ENCODE results near the gene PDE6H.

PDE6H gene

DNA sequence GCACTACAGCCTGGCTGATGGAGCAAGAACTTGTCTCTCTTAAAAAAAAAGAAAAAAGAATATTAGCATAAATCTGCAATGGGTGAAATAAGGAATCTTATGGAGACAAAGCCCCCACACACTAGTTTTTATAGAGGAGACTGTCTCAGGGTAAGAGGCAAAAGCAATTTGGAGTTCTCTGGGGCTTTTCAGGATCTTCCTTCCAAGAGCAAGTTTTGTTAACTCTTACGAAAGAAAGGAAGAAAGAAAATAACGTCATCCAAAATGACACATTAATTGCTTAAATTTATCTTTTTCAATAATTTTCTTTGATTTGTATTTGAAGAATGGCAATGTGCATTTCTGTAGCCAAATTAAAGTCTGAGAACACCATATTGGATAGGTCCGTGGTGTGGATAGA lies 3.8 kb downstream of the PDE6H start:
- no peak for DNase-seq

DNA sequence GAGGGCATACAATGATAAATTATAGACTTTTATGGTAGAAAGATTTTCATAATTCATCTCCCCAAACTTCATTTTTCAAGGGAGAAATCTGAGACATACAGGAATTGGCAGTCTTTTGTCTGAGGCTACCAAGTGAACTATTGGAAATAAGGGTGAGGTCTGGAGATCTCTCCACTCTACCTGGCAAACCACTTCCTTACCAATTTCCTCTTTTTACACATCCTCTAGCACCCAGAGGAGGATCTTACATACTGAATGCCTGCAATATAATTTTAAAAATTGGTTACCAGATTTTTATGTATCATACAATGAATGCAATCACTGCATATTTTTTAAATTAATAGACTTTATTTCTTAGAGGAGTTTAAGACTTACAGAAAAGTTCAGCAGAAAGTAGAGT lies 6.6 kb downstream of the PDE6H start:
- DNase-seq: no peak

DNA sequence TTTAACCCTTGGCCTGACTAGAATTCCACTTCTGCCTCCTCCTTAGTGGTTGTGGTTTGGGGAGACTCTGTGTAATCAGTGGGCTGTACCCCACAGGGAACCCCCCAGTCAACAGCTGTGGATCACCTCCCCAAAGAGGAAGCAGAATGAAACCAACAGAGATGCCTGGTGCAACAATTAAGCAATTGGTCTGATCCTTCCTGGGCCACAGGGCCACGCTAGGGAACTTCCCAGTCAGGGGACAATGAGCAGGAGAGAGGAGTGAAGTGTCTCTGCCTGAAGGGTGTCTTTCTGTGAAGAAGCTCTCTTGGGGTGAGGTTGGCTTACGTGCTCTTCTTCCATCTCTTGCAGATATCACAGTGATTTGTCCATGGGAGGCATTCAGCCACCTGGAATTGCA lies 8.2 kb downstream of the PDE6H start:
- peak in 1 of 2 donors; percentile 54 for DNase-seq

DNA sequence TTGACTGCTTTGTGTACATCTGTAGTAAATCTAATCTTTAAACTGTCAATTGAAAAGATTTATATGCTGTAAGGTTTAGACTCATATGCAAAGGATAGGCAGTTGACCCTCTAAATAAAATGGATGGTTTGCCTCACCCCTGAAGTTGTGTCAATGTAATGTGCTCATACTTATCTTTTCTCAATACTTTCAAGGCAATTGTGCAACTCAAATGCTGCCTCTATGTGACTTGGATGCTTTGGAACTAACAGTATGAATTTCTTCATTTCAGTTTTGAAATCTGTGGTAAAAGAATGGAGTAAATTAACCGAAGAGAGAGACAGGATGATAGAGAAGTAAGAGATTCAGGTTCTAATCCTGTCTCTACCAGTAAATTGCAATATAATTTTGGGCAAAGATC lies 9.7 kb downstream of the PDE6H start:
- DNase-seq: no peak

DNA sequence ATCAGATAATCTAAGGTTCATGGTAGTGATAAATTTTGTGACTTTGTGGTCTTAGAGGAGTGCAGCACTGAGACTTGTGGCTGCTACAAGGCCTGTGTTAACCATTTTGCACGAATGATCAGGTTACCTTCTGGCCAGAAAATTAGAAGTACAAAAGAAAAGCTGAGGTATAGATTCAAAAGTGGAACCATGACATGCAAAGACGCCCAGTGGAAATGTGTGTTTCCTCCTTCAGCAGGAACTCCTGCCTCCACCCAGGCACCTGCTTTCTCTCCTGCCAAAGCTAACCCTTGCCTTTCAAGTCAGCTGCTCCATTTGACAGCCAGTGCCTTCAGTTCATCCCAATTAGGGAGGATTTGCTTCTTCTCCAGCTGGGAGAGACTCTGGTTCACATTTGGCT lies 10.1 kb downstream of the PDE6H start:
- no peak for DNase-seq

DNA sequence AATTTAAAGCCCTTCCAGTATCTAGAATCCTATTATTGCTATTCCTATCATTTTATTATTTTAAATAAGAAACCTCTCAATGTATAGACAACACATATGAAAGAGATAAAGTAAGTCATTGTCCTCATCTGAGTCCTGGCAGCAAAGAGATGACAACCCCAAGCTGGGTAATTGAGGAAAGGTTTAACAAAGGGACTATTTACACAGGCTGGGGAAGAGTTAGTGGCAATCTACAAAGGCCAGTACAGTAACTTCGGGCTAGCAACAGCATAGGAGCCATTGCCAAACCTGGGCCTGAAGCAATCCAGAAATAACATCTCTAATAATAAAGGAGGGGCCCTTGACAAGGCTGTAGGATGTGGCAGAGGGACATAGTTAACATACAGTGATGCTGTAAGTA lies 11.2 kb downstream of the PDE6H start:
- no peak for DNase-seq

DNA sequence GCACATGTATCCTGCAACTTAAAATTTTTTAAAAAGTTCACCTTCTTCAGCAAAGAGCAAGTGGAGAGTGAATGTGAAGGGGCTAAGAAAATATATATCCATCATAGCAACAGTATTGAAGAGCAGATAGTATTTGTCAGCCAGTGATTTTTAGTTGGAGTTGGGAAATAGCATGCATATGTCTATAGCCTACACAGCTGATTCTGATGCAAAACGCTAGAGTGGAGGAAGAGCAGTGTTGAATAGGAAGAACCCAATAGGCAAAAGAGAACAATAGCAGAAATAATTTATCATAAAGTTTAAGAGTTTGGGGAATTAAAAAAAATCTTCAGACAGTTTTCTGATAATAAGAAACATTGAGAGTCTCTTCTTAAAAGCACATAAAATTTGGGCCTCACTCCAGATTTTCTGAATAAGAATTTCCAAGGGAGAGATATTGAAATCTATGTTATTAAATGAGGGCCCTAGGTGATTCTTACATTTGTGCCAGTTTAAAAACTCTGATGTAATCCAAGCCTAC lies 12.0 kb downstream of the PDE6H start:
- no peak for DNase-seq

DNA sequence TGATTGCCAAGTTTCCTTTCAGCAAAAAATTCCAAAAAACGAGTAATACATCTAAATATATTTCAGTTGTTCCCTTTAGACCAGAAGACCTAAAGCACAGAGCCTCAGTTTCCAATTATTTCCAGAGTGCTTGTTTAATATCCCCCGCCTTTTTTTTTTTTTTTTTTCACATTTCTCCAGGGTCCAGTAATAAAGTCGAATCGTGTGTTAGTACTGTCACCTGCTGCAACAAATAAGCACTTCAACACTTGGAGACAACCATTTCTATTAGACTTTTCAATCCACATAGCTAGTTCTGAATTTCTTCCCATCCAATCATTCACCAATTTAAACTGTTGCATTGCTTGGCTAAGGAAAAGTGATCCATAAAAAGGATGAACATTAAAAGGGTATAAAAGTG lies 13.6 kb downstream of the PDE6H start:
- no peak for DNase-seq

DNA sequence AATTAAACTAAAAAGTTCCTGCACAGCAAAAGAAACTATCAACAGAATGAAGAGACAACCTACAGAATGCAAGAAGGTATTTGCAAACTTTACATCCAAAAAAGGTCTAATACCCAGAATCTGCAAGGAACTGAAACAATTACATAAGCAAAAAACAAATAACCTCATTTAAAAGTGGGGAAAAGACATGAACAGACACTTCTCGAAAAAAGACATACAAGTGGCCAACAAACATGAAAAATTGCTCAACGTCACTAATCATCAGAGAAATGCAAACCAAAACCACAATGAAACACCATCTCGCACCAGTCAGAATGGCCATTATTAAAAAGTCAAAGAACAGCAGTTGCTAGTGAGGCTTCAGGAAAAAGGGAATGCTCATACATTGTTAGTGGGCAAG lies 15.2 kb downstream of the PDE6H start:
- DNase-seq: no peak

DNA sequence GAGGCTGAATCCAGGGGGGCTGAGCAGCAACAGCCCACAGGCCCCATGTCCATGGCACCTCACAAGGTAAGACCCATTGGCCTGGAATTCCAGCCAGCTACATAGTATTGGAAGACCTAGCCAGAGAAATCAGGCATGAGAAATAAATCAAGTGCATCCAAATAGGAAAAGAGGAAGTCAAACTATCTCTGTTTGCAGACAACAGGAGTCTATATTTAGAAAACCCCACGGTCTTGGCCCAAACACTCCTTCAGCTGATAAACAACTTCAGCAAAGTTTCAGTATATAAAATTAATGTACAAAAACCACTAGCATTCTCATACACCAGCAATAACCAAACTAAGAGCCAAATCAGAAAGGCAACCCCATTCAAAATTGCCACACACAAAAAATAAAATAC lies 16.9 kb downstream of the PDE6H start:
- DNase-seq: no peak

DNA sequence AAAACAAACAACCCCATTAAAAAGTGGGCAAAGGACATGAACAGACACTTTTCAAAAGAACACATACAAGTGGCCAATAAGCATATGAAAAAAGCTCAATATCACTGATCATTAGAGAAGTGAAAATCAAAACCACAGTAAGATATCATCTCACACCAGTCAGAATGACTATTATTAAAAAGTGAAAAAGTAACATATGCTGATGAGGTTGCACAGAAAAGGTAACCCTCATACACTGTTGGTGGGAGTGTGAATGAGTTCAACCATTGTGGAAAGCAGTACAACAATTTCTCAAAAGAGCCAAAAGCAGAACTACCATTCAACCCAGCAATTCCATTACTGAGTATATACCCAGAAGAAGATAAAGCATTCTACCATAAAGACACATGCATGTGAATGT lies 18.2 kb downstream of the PDE6H start:
- no peak for DNase-seq

DNA sequence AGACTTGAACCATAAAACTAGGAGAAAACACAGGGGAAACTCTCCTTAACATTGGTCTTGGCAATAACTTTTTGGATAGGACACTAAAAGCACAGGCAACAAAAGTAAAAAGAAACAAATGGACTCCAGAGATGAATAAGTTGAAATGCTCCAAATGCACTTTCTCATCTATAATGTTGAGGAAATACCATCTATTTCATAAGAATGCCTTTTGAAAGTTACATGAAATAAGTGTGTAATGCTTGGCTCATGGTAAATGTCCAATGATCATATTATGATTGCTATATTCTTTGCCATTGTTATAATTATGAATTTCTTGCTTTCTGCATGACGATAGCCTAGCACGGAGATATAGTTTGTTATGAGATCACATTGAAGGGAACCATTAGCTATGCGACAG lies 19.8 kb downstream of the PDE6H start:
- no peak for DNase-seq

DNA sequence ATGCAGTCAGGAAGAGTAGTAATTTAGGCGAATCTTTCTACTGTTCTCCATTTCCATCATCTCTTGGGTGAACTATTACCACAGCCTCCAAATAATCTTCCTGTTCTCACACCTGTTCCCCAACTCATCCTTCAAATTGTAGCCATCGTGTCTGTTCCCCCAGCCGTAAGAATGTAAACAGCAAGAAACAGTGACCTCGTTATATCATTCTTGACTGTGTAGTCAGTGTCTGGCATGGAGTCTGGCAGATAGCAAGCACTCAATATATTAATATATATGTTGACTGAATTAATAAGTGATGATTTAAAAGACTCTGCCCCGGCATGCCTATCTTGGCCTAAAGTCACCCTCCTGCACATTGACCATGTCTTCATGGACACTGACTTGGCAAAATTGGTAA lies 20.3 kb downstream of the PDE6H start:
- DNase-seq: no peak

DNA sequence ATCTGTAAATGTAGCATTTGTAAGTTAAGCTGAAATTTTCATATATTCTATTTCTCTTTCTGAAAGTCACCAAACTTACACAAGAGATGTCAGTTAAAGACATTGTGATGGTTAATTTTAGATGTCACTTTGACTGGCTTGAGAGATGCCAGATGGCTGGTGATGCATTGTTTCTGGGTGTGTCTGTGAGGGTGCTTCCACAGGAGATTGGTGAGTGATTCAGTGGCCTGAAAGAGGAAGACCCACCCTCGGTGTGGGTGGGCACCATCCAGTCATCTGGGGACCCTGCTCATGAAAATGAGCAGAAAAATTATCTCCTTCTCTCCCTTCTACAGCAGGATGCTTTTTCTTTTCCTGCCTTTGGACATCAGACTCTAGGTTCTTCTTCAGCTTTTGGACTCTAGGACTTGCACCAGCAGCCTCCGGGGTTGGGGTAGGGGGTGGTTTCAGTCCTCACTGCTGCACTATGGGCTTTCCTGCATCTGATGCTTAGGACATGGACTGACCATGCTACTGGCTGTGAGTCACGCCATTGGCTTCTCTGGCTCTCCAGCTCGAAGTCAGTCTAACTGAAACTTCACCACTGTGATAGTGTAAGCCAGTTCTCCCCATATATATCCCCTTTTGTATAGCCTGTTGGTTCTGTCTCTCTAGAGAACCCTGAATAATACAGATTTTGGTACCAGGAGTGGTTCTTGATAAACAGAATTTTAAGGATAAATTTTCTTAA lies 20.9 kb downstream of the PDE6H start:
- DNase-seq: no peak

DNA sequence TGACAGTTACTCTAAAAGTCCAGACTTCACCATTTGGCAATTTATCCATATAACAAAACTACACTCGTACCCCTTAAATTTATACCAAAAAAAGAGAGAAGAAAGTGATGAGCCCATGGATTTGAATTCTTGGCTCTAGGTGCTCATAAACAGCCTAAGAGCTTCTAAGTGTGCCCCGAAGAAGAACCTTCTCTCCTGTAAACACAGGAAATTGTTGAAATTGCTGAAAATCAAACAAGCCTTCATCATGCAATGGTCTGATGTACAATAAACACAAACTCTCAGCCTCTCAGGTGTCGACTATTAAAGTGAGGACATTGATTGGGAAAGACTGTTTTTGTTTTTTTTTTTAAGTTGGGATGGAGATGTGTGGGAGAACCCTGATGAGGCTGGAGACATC lies 21.8 kb downstream of the PDE6H start:
- no peak for DNase-seq

DNA sequence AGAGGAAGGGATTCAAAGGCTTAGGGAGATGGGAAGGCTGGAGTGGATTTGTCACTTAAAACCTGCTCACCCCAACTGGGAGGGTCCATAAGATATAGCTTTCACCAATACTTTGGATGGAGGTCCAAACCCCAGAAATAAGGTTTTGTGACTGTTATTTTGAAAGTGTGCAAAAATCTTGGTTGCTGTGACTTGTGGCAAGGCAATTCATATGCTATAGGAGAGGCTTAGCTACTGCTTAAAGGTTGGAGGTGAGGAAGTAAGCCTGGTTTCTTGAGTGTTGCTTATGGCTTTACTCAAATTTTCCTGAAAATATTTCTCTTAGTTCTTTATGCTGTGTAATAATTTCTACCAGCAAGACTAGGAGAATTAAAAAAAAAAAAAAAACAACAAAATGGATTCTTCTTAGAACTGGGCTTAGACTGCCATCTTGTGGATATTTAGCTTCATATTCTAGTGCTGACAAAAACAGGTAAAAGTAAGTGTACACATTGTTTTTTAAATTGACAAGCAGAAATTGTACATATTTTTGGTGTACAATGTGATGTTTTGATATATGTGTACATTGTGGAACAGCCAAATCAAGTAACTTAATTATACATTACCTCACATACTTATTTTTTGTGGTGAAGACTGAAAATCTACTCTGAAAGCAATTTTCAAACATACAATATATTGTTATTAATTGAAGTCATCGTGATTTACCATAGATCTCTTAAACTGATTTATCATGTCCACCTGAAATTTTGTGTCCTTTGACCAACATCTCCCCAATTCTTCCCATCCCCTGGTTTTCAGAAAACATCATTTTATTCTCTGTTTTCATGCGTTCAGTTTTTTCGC lies 23.0 kb downstream of the PDE6H start:
- DNase-seq: peak in 1 of 2 donors; percentile 69

DNA sequence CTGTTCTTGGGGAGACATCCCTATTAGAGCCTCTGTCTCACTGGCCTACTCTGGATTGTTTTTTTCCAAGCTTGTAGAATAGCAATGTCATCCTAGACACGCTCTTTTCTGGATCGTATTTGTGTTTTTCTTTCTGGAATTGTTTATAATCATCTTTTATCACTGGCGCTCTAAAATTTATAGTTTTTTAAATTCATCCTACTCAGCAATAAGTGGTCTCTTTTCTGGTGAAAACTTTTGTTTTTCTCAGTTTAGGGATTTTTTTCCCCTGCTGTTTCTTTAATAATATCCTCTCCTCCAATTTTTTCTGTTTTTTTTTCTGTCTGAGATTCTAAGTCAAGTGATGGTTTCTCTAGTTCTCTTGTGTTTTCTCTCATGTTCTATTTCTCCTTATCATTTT lies 25.2 kb downstream of the PDE6H start:
- DNase-seq: no peak

DNA sequence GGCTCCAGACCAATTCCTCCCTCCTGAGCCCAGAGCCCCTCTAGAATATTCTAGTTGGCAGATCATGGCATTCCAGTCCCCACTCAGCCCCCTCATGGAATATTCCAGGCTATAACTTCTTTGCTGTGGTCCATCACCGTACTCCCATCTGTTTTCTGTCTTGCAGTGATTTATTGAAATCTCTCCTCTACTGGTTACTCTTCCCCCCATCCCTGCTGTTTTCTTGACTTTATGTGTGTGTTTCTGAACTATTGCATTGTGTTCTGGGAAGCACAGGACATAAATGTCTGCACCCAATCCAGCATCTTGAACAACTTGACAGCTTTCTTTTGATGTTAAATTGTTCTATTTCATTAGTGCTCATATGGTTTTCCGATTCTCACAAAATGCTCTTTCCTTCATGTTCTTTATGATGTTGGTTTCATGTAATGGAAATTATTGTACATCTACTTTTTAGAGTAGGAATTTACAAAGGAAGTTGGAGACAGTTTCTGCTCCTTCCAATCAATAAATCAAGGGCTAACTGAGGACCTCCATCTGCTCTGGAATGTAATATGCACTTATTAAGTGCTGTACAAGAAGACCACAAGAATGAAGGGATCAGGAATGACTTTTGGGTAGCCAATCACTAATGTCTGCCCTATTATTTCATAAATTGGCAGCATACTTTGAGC lies 26.3 kb downstream of the PDE6H start:
- no peak for DNase-seq

DNA sequence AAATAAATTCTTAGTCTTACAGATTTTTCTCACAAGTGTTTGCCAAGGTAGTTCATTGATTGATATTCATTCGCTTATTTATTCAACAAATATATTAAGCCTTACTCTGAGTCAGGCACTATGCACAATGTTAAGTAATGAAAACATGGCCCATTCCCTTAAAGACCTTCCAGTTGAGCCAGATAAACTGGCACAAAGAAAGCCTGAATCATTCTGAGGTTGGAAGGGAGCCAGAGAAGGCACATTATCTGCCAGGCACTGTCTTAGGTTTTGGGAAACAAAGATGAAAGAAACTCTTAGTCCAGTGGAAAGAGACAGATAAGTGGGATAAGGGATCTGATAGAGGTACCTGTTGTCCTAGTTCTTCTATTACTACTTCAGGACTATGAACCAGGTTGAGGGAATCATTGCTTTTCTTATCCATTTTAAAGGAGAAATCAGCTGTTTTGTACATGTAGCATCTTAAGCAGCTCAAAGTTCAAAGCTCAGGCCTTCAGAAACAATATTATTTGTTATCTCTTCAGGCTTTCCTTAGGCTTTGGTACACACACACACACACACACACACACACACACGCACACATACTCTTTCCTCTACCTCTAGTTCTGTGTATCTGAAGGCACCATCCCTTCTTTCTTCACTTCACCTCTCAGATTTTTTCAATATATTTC lies 27.0 kb downstream of the PDE6H start:
- no peak for DNase-seq

DNA sequence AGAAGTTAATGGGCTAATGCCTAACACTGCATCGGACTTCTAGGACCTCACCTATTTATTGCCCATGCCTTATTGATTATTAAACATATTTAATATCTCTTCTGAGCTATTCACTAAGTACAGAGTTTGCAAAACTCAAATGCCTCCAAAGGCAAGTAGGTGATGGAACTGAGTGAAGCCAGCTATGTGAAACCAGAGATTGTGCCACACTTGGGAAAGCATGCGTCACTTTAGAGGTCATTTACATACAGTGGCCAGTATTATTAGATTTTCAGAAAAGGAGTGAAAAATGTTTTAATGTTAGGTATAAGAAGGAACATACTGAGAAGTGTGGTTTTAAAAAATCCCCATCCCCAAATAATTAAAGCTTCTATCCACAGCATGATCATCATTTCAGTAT lies 27.7 kb downstream of the PDE6H start:
- no peak for DNase-seq

DNA sequence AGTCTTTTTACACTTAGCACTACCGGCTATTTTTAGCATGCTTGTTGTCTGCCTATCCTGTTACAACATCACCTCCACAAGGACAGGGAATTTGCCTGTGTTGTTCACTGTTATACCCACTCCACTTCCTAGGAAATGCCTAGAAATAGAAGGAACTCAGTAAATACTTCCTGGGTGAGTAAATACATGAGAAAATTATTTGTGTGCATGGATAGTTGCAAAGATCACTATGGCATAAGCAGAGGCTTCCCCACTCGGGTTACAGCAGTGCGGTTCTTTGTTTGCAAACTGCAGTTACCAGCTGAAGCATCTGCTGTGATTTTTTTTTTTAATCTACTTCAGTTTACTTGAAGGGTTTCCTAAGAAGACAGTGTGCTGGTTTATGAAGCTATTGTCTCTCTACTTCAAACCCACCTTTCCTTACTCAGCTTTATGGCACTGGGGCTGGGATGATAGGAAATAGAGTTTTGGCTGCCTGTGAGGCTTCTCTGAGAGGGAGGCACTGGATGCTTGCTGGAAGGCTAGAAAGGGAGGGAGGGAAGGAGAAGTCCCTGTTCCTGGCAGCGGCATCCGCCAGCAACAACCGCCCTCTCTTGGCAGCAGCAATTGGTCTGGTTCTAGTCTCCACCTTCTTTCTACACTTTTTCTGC lies 29.0 kb downstream of the PDE6H start:
- DNase-seq: no peak

DNA sequence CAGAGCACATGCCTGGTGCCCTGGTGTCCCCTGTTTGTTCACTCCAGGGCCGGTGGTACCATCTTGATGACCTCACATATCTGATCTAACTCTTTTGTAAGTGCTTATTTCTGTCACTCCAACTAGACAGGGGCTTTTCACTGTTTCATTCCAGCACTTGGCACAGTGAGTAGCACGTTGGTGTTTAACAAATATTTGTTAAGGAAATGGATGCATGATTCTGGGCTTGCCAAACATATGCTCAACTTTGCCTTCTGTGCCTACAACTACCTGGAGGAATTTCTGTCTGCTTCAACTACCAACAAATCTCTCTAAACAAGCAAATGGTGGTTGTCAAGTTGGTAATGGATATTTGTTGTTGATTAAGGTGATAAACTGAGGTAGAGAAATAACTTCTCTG lies 31.6 kb downstream of the PDE6H start:
- no peak for DNase-seq

DNA sequence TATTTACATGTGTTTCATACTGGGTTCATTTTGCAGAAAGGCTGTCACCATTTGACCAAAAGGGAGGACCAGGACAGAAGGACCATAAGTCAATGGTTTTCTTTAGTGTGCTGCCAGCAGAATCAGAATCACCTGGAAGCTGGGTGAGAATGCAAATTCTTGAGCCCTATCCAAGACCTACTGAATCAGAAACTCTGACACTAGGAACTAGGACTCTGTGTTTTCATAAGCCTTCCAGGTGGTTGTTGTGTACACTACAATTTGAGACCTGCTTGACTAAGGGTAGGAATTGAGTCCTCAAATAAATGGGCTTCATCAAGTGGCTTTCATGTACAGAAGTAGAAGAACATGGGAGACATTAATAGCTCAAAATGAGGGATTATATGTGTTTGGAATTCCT lies 32.2 kb downstream of the PDE6H start:
- no peak for DNase-seq
